NCI-H82 treated with DMSO at 0.1 percent for 48 hours (cell line): ENCODE data around the gene KDM6B.

Experiments used
- DNase-seq: peaks from one replicate; lab custom pipeline; 2025; ENCODE audit not compliant: unreplicated experiment; lab: John Stamatoyannopoulos, UW

The KDM6B gene

DNA sequence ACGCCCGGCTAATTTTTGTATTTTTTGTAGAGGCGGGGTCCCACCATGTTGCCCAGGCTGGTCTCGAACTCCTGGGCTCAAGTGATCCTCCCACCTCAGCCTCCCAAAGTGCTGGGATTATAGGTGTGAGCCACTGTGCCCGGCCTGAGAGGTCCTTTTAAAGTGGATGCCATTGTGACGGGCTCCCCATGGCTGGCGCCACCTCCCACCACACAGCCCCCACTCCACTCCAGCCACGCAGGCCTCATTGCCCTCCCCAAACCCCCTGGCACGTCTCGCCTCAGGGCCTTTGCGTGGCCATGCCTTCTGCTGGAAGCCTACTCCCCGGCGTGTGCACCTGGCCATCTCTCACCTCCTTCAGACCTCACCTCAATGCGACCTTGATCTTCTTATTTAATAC is 11.9 kb upstream of the KDM6B start:
- DNase-seq: no peak

DNA sequence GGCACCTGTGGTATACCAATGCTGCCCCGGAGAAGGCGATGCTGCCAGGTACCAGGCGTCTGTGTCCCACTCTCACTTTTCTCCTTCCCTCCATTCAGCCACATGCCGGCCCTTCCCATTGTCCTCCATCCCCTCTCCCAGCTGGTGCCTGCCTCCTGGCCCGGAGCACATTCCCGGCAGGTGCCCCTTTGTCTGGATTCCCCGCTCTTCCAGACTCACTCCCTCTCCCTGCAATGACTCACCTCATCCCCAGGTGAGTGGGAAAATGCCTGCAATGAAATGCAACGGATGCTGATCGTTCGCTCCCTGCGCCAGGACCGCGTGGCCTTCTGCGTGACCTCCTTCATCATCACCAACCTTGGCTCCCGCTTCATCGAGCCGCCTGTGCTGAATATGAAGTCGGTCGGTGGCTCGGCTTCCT is 10.4 kb upstream of the KDM6B start:
- DNase-seq: no peak

GRCh38 chr17:7824021-7824924 is 9.7 kb upstream of the KDM6B start:
- no peak for DNase-seq

DNA sequence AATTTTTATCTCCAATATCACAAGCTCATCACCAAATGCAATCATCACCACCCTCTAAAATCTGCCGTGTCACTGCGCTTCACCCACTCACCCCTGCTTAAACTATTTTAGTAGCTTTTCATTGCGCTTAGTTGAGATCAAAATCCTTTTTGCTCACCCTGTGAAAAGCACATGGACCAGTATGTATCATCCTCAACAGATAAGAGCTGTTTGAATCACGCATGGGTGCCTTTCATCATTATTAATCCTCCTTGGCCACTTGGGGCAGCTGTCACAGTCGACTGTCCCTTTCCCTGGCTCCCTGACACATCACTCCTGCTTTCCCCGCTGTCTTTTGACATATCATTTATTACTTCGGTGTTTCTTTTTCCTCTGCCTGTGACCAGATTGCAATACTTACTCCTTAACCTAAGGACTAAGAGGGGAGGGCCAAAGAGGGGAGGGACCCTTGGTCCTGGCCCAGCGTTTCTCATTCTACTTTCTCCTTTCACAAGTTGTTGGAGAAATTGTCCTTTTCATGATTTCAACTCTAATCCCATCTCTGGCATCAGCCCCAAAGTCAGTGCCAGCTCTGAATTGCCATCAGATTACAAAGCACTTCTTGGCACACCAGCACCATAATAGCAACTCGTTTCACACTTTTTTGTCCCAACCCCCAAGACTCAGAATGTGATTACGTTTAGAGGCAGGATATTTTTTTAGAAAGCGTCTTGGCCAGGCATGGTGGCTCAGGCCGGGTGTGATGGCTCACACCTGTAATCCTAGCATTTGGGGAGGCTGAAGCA is 8.6 kb upstream of the KDM6B start:
- peak; percentile 82 for DNase-seq

- no peak for DNase-seq
These were observed 3.4 kb upstream of the KDM6B start for GRCh38 chr17:7830616-7831015.

DNA sequence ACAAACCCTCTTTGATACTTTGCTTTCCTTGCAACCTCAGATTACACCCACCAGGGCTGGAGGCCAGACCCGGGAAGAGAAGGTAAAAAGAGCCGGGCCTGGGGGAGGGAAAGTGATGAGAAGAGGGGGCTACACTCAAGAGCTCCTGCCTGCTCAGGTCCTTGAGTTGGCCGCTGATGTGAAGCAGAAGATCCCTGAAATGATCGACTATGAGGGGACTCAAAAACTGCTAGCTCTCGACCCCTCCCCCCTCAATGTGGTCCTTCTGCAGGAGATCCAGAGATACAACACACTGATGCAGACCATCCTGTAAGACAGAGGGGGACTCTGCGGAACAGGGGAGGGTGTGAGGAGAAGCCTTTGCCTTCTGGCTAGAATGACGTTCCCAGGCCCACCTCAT is 2.8 kb upstream of the KDM6B start:
- no peak for DNase-seq

GRCh38 chr17:7832431-7832830 is 1.6 kb upstream of the KDM6B start:
- DNase-seq: no peak

- DNase-seq: no peak
These were observed 814 bp upstream of the KDM6B start for GRCh38 chr17:7833011-7833794.

- DNase-seq: no peak
These were observed 532 bp downstream of the KDM6B start for GRCh38 chr17:7834542-7834956.

DNA sequence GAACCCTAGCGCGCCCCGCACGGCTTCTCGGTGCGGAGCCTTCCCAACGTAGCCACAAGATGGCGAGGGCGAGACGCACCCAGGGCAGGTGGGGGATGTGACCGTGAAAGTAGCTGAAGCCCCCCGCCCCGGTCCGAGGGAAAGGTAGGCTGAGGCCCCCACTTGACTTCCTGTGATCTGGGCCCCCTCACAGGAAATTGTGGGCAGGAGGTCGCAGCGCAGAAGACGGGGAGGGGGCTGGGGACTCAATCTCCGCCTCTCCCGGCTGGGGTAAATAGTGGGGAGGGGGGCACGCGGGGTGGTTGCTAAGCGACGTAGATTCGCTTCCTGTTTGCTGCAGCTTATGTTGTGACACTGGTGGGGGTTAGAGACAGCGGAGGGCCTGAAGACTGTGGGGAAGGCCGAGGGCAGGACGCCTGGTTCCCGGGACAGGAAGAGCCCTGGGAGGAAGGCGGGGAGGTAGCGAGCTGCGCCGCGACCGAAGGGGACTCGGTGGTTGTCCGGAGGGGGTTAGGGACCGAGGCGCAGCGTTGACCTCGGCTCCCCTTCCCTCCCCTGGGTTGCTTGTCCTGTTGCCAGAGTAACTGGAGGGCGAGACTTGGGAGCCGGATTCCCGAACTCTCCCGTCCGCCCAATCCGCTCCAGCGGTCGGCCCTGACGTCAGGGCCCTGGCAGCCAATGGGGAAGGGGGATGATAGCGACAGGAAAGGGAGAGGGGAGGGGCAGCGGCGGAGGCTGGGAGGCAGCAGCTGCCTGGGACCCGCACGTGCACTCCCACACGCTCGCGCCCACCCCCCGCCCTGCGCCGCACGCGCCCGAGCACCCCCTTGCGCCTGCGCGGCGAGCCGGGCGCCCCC is 1.2 kb downstream of the KDM6B start:
- DNase-seq: peak; percentile 97

DNA sequence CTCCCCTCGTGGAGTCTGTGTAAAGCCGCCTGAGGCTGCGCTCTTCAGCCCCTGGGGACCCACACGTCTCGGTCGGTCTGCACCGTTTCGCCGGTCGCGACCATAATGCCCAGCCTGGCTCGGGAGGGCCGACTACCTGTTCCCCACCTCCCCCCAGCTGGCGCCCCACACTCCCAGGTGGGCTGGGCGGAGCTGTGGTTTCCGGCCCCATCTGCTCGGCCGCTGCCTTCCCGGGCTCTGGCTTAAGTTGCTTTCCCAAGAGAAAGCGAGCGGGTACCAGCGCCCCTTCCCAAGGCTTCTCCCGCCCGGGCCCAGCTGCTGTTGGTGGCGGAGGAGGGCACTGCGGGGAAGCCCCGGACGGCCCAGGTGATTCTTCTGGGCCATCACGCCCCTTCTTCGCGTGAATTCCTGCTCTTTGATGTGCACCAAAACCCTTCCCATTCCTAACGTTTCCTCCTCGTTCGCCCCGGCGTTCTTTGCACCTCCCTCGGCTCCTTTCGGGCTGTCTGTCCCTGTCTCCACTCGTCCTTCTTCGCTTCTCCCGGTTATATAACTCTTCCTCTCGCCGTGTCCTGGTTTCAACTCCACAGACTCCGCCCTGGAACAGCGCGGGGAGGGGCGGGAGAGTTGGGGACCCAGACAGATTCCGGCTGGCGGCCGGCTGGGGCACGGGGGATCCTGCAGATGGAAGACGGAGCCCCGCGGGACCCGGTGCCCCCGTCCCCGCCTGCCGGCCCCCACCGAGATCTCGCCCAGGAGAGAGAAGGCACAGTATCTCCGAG is 2.0 kb downstream of the KDM6B start:
- DNase-seq: peak; percentile 51

- peak; percentile 100 for DNase-seq
These were observed 2.8 kb downstream of the KDM6B start for GRCh38 chr17:7836596-7837407.

GRCh38 chr17:7837408-7838088 is 3.5 kb downstream of the KDM6B start:
- peak; percentile 59 for DNase-seq

DNA sequence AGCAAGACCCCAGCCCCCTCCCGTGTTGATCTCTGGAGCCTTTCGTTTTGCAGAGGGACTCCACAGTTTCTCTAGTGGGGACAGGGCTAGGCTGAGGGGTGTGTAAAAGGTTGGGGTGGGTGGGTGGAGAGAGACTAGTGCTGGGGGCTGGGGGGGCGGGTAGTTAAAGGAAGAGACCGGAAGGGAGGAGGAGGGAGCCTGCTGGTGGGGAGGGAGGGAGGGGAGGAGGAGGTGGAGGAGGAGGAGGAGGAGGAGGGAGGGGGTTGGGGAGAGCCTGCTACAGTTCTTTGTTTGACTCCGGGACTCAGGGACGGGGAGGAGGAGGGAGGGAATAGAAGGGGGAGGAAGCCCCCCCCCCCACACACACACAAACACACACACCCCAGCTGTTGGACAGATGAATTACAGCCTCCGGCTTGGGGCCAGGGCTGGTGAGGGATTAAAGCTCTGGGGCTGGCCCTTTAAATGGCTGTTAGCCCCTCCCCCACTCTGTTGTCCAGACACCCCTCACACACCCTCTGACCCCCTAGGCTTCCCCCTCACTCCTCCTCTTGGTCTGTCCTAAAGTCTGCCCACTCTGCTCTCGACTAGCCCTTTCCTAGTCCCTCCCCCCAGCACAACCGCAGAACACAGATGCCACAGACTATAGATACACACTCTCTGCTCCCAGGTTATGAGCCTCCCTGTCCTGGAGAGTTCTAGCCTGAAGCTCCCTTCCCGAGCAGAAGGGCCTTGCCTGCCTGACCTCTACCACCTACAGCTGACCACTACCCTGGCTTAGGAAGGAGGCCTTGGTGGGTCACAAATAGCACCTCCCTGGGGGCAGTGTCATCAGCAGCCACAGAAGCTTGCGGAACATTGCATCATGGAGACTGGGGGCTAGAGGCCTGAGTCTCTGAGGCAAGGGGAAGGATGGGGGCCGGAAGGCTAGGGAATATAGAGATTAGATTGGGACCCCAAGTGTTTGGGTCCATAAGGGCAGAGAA is 4.4 kb downstream of the KDM6B start:
- peak; percentile 83 for DNase-seq

GRCh38 chr17:7839190-7839875 is 5.3 kb downstream of the KDM6B start:
- no peak for DNase-seq

DNA sequence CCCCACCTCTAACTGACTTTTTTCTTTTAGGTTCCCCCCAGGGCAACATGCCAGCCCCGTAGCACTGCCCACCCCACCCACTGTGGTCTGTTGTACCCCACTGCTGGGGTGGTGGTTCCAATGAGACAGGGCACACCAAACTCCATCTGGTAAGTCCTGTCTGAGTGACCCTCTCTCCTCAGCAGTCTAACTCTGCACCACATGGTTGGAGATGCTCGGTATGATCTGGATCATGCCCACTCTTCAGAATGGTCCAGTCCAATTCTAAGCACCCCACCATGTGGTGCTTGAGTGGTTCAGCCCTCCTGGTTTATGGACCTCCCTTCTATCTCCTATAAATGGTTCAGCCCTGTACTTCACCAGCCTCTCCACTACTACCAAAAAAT is 5.9 kb downstream of the KDM6B start:
- peak; percentile 45 for DNase-seq
